Esophagus muscularis mucosa (tissue), 3 donors: ENCODE results near the gene CASKIN2.

Experiments used
- POLR2A ChIP-seq: fragments of 450-650 bp; IDR thresholded peaks from one replicate; pipeline ENCODE4 v1.6.1; 2017; ENCODE audit warnings: antibody characterized with exemption, moderate library complexity, mild to moderate bottlenecking, low read depth
- POLR2AphosphoS5 ChIP-seq, 2 donors: sonication (generic); formaldehyde crosslinking; IDR thresholded peaks; one replicate each; pipeline ENCODE4 v1.6.1; 2017; ENCODE audit warnings: antibody characterized with exemption in 2 of 2
- TF ChIP-seq, protein P1 (sequence below), 3 experiments: fragments of 200-600 bp in 2 of 3; fragments of 450-650 bp in 1 of 3; sonication (generic) in 2 of 3; IDR thresholded peaks; one replicate each; pipeline ENCODE4 v1.5.1; 2017 to 2019; ENCODE audit warnings: antibody characterized with exemption in 3 of 3, mild to moderate bottlenecking in 2 of 3, moderate library complexity in 1 of 3

DNA sequence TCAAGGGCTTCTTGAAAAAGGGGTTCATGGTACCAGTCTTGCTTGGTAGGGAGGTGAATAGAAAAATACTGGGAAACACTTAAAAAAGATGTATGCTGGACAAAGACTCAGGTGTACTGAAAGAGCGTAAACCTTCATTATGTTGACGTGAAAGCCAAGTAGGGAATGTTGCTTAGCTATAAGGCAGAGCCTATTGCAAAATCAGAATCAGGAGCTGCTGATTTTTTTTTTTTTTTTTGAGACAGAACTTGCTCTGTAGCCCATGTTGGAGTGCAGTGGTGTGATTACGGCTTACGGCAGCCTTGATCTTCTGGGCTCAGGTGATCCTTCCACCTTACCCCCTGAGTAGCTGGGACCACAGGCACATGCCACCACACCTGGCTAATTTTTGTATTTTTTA is 55.0 kb downstream of the CASKIN2 start:
- TF ChIP-seq, protein P1, sequence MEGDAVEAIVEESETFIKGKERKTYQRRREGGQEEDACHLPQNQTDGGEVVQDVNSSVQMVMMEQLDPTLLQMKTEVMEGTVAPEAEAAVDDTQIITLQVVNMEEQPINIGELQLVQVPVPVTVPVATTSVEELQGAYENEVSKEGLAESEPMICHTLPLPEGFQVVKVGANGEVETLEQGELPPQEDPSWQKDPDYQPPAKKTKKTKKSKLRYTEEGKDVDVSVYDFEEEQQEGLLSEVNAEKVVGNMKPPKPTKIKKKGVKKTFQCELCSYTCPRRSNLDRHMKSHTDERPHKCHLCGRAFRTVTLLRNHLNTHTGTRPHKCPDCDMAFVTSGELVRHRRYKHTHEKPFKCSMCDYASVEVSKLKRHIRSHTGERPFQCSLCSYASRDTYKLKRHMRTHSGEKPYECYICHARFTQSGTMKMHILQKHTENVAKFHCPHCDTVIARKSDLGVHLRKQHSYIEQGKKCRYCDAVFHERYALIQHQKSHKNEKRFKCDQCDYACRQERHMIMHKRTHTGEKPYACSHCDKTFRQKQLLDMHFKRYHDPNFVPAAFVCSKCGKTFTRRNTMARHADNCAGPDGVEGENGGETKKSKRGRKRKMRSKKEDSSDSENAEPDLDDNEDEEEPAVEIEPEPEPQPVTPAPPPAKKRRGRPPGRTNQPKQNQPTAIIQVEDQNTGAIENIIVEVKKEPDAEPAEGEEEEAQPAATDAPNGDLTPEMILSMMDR (IDR thresholded peaks at IDR 0.05): no peak
- TF ChIP-seq POLR2A: no peak
- TF ChIP-seq POLR2AphosphoS5 (IDR thresholded peaks at IDR 0.05): no peak
